HUES48 (cell line): Measurements from ENCODE around the gene TRMU.

Experiments
- H3K27ac ChIP-seq: one replicate; pipeline ENCODE4 v1.7.0; 2013; ENCODE audit warnings: low read depth, low read length, inconsistent platforms
- H3K27me3 ChIP-seq: 2 replicates; pipeline ENCODE4 v1.6.1; 2013; ENCODE audit warnings: mild to moderate bottlenecking, low read length; ENCODE audit not compliant: control insufficient read depth, insufficient read depth
- H3K36me3 ChIP-seq: 2 replicates; pipeline ENCODE4 v1.6.1; 2013; ENCODE audit warnings: low read length; ENCODE audit not compliant: control insufficient read depth, insufficient read depth
- H3K4me1 ChIP-seq: 2 replicates; pipeline ENCODE4 v1.6.1; 2013; ENCODE audit warnings: mild to moderate bottlenecking, low read length; ENCODE audit not compliant: control insufficient read depth, insufficient read depth
- H3K4me3 ChIP-seq: 2 replicates; pipeline ENCODE4 v1.5.1; 2013; ENCODE audit warnings: mild to moderate bottlenecking, low read depth, low read length
- H3K9ac ChIP-seq: 2 replicates; pipeline ENCODE4 v1.6.1; 2013; ENCODE audit warnings: mild to moderate bottlenecking, low read depth, low read length, moderate library complexity
- H3K9me3 ChIP-seq: 2 replicates; pipeline ENCODE4 v1.6.1; 2013; ENCODE audit warnings: low read length; ENCODE audit not compliant: control insufficient read depth, insufficient read depth

Gene TRMU

GRCh38 chr22:46292732-46293131 is 42.8 kb upstream of the TRMU start:
- Histone ChIP-seq H3K9me3 (no peaks in the 10 kb centered on the region), H3K4me3 (no peak overlapping the region), H3K36me3 (no peaks in the 10 kb centered on the region; the same call in 1 of the 2 replicates), H3K4me1 (peaks cover 6% of the 10 kb centered on the region; the same call in 1 of the 2 replicates), H3K9ac (no peak overlapping the region), H3K27ac (no peak overlapping the region), H3K27me3 (no peaks in the 10 kb centered on the region)

- Histone ChIP-seq H3K9ac (no peak overlapping the region), H3K4me3 (no peak overlapping the region), H3K9me3 (no peaks in the 10 kb centered on the region), H3K27ac (no peak overlapping the region), H3K36me3 (peaks cover 4% of the 10 kb centered on the region), H3K4me1 (peaks cover 6% of the 10 kb centered on the region; the same call in 1 of the 2 replicates), H3K27me3 (no peaks in the 10 kb centered on the region)
Measured at GRCh38 chr22:46293577-46294260, 41.8 kb upstream of the TRMU start.

GRCh38 chr22:46294784-46295183 is 40.7 kb upstream of the TRMU start:
- peaks cover 13% of the 10 kb centered on the region for H3K36me3 ChIP-seq
- no peak overlapping the region for H3K9ac ChIP-seq
- H3K4me1 ChIP-seq = peaks cover 6% of the 10 kb centered on the region; the same call in 1 of the 2 replicates
- no peaks in the 10 kb centered on the region for H3K27me3 ChIP-seq
- H3K27ac ChIP-seq = no peak overlapping the region
- no peaks in the 10 kb centered on the region for H3K9me3 ChIP-seq
- H3K4me3 ChIP-seq = no peak overlapping the region

- H3K9me3 ChIP-seq = no peaks in the 10 kb centered on the region
- peak overlapping the region; percentile 91 for H3K4me3 ChIP-seq
- peaks cover 6% of the 10 kb centered on the region; the same call in 1 of the 2 replicates for H3K4me1 ChIP-seq
- H3K9ac ChIP-seq = no peak overlapping the region
- peaks cover 19% of the 10 kb centered on the region for H3K36me3 ChIP-seq
- H3K27me3 ChIP-seq = no peaks in the 10 kb centered on the region
- peak overlapping the region; percentile 86 for H3K27ac ChIP-seq
Measured at GRCh38 chr22:46295277-46295971, 40.1 kb upstream of the TRMU start.

- Histone ChIP-seq H3K9me3 (no peaks in the 10 kb centered on the region), H3K36me3 (peaks cover 28% of the 10 kb centered on the region), H3K4me3 (peak within 1 kb of the TSS; percentile 91), H3K27me3 (no peaks in the 10 kb centered on the region), H3K4me1 (peaks cover 6% of the 10 kb centered on the region; the same call in 1 of the 2 replicates), H3K9ac (peak within 1 kb of the TSS; percentile 55), H3K27ac (peak within 1 kb of the TSS; percentile 86)
Measured at GRCh38 chr22:46296257-46297150, 39.0 kb upstream of the TRMU start, which contains the start of gene GTSE1. TSS of gene GTSE1 (plus strand) at chr22:46296870. CDS start at chr22:46297401, 531 bp downstream.

GRCh38 chr22:46297151-46297812 is 38.2 kb upstream of the TRMU start:
- Histone ChIP-seq H3K9ac (peak overlapping the region; percentile 48), H3K4me3 (peak overlapping the region; percentile 91), H3K9me3 (no peaks in the 10 kb centered on the region), H3K4me1 (peaks cover 6% of the 10 kb centered on the region; the same call in 1 of the 2 replicates), H3K36me3 (peaks cover 28% of the 10 kb centered on the region), H3K27ac (peak overlapping the region; percentile 63), H3K27me3 (no peaks in the 10 kb centered on the region)

- H3K4me3 ChIP-seq = no peak overlapping the region
- H3K27ac ChIP-seq = no peak overlapping the region
- peaks cover 6% of the 10 kb centered on the region; the same call in 1 of the 2 replicates for H3K4me1 ChIP-seq
- H3K9ac ChIP-seq = no peak overlapping the region
- no peaks in the 10 kb centered on the region for H3K9me3 ChIP-seq
- H3K27me3 ChIP-seq = no peaks in the 10 kb centered on the region
- peaks cover 28% of the 10 kb centered on the region for H3K36me3 ChIP-seq
Measured at GRCh38 chr22:46299101-46299500, 36.4 kb upstream of the TRMU start.

- Histone ChIP-seq H3K27me3 (no peaks in the 10 kb centered on the region), H3K9me3 (no peaks in the 10 kb centered on the region), H3K36me3 (peaks cover 28% of the 10 kb centered on the region), H3K27ac (no peak overlapping the region), H3K4me3 (no peak overlapping the region), H3K9ac (no peak overlapping the region), H3K4me1 (peaks cover 6% of the 10 kb centered on the region; the same call in 1 of the 2 replicates)
Measured at GRCh38 chr22:46300491-46300890, 35.0 kb upstream of the TRMU start.

- no peak overlapping the region for H3K9ac ChIP-seq
- peaks cover 33% of the 10 kb centered on the region for H3K36me3 ChIP-seq
- no peak overlapping the region for H3K27ac ChIP-seq
- H3K9me3 ChIP-seq = no peaks in the 10 kb centered on the region
- H3K27me3 ChIP-seq = no peaks in the 10 kb centered on the region
- H3K4me3 ChIP-seq = no peak overlapping the region
- no peaks in the 10 kb centered on the region for H3K4me1 ChIP-seq
Measured at GRCh38 chr22:46303347-46303965, 32.1 kb upstream of the TRMU start.
